Ovary (tissue), 3 donors: ENCODE measurements around the gene HSD11B2.

Experiments used
- CTCF ChIP-seq, 3 donors: fragments of 450-650 bp in 2 of 3; fragments of 200-600 bp in 1 of 3; IDR thresholded peaks; one replicate each; pipeline versions ENCODE4 v1.5.1 to v1.8.0; 2016 to 2022; ENCODE audit warnings: antibody characterized with exemption in 3 of 3, mild to moderate bottlenecking in 1 of 3
- POLR2A ChIP-seq: fragments of 450-650 bp; IDR thresholded peaks from one replicate; pipeline ENCODE4 v1.6.1; 2017; ENCODE audit warnings: antibody characterized with exemption, mild to moderate bottlenecking, moderate library complexity
- donor health status: DM: no; HTN: no; CAD: no.

GRCh38 chr16:67428146-67428731, 2.7 kb upstream of the HSD11B2 start:
- TF ChIP-seq POLR2A (no peak), CTCF (IDR thresholded peaks at IDR 0.05) (peak; percentile 65 to 94 (median 93))
